Lower leg skin (tissue), 3 donors: ENCODE results near the gene ENOX2.

Experiments used
- POLR2A ChIP-seq, 2 donors: fragments of 450-650 bp; IDR thresholded peaks; one replicate each; pipeline ENCODE4 v1.6.1; 2016 to 2017; ENCODE audit warnings: antibody characterized with exemption in 2 of 2, mild to moderate bottlenecking in 1 of 2, moderate library complexity in 1 of 2
- TF ChIP-seq, protein P1 (sequence below), 3 donors: fragments of 450-650 bp; IDR thresholded peaks; one replicate each; pipeline ENCODE4 v1.5.1; 2016; ENCODE audit warnings: antibody characterized with exemption in 3 of 3, mild to moderate bottlenecking in 3 of 3, moderate library complexity in 2 of 3

DNA sequence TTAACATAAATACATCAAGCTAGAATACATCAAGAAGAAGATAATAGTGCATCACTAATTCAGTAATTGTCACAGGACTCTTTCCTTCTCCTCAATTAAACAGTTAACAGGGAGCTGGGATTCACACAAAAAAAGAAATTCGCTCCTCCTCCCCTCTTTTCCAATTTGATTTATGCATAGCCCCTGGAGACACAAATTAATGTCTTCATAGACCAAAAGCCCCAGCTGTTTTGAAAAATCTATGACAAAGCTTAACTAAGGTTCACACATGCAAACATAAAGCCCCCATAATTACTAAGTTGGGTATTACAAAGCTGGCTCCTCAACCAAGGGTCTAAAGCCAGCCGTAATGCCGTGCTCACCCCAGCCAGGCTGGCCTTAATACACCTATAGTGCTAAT, 61.2 kb downstream of the ENOX2 start:
- TF ChIP-seq POLR2A (IDR thresholded peaks at IDR 0.05): no peak
- TF ChIP-seq, protein P1, sequence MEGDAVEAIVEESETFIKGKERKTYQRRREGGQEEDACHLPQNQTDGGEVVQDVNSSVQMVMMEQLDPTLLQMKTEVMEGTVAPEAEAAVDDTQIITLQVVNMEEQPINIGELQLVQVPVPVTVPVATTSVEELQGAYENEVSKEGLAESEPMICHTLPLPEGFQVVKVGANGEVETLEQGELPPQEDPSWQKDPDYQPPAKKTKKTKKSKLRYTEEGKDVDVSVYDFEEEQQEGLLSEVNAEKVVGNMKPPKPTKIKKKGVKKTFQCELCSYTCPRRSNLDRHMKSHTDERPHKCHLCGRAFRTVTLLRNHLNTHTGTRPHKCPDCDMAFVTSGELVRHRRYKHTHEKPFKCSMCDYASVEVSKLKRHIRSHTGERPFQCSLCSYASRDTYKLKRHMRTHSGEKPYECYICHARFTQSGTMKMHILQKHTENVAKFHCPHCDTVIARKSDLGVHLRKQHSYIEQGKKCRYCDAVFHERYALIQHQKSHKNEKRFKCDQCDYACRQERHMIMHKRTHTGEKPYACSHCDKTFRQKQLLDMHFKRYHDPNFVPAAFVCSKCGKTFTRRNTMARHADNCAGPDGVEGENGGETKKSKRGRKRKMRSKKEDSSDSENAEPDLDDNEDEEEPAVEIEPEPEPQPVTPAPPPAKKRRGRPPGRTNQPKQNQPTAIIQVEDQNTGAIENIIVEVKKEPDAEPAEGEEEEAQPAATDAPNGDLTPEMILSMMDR (IDR thresholded peaks at IDR 0.05): no peak
